DMS53 treated with DMSO at 0.1 percent for 48 hours (cell line): ENCODE data around the gene LEPROT.

Experiments used
- DNase-seq: peaks from one replicate; lab custom pipeline; 2025; ENCODE audit not compliant: unreplicated experiment; lab: John Stamatoyannopoulos, UW

The LEPROT gene

GRCh38 chr1:65471861-65472332 lies 51.4 kb downstream of the LEPROT start:
- DNase-seq, result no peak

- no peak for DNase-seq
These were observed 55.9 kb downstream of the LEPROT start for GRCh38 chr1:65476327-65476726.

DNA sequence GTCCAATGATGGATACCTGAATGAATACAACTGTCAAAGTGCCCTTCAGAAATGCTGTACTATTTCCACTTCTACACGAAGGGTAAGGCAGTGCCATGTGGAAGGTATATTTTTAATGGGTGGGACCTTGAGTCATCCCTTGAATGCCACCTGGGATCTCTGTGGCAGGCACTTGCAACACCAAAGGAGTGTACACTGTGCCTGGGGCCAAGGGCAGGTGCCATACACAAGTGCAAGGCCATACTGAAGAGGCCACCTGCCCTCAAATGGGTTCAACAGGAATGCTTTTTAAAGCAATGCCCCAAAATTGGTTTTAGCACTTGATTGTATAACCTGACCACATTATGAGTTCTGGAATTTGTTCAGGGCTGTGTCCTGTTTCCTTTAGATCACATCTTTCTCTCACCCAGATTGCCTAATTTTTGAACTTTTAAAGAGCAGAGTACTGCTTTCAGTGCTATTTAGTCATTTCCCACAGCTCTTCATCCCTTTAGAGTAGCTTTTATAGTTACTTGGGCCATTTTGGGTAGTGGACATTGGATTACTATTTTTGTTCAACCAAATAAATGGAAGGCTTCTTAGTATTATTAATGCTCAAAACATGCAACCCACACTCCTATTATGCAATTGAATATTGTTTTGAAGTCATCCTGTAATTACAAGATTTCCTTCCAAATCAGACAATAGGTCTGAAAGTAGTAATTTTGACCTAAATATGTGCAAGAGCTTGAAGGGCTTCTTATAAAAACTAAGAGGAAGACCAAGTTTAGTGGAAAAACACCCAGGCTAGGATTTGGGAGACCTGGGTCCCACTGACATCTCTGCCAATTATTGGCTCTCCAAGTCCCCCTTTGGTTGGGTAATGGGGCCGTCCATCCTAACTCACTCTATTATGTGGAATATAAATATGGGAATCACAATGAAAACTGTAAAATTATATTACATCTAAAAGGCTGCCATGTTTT lies 57.2 kb downstream of the LEPROT start:
- DNase-seq, result no peak

- no peak for DNase-seq
These were observed 58.0 kb downstream of the LEPROT start for GRCh38 chr1:65478379-65479026.

DNA sequence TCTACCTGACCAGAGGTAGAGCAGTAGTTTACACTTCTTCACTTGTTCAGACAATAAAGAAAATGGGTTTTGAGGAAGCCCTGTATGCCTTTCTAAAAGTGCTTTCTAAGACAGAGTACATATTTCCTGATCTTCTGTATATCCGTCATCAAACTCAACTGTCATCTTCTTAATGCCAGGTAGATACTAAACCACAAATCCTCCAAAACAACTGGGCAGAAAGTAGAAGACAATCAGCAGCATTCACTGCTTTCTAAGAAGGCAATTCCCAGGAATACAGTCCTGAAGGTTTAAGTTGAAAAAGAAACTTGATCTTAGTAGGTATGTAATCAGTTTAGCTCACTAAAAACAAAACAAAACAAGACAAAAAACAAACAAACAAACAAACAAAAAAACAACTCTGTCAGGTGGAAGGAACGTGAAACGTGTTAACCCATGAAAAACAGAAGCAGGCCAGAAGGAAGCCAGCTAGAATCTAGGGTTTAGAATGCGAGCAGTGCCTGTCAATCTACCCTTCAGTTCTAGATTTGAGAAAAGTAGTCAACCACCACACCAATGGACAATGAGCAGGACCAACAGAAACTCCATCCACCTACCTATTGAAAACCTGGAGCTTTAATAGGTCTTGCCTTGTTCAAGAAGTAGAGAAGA lies 59.2 kb downstream of the LEPROT start:
- DNase-seq, result no peak

DNA sequence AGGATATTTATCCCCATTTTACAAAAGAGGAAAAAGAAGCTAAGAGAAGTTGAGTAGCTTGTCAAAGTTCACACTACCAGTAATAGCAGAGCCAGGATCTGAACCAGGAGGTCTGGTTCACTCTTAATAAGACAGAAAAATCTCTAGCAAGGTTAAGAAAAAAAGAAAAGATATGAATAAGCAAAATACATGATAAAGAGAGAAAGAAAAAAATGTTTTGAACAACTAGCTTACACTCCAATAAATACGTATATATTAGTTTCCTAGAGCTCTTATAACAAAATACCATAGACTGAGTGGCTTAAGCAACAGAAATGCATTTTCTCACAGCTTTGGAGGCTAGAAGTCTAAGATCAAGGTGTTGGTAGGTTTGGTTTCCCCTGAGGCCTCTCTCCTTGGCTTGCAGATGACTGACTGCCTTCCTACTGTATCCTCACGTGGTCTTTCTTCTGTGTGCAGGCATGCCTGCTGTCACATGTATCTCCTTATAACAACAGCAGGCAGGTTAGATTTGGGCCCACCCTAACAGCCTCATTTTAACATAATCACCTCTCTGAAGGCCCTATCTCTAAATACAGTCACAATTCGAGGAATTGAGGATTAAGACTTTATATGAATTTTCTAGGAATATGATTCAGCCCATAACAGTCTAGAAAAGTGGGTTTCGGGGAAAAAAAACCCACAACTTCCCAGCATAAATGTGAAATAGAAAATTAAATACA lies 60.4 kb downstream of the LEPROT start:
- no peak for DNase-seq

DNA sequence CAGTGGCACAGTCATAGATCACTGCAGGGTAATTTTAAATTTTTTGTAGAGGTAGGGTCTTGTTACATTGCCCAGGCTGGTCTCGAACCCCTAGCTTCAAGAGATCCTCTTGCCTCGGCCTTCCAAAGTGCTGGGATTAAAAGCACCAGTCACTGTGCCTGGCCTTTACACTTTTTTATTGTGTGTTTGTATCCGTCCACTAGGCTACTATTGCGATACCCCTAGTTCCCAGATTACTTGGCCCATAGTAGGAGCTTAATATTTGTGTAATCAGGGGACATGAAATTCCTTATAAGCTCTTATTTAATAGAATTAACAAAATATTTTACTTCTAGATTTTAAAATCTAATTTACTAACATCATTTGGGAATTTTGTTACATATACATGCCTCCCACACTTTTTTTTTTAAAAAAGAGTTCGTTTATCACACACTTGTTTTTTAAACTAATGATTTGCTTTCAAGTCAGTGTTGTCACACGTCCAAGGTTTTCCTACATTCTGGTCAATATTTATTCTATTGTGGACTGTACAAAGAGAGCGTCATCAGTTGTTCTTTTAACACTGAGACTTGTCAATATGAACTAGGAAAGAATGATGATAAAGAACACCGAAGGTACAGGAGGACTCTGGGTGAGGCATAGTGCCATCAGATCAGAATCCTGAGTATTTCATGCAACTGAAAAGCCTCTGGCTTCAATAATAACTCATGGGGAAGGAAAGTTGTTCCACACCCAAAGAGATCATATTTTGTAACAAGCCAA lies 63.7 kb downstream of the LEPROT start:
- peak; percentile 62 for DNase-seq
